ENCODE results near the gene MISP.

Gene MISP

GRCh38 chr19:803686-804418, 52.9 kb downstream of the MISP start:
- TF ChIP-seq, protein P1, sequence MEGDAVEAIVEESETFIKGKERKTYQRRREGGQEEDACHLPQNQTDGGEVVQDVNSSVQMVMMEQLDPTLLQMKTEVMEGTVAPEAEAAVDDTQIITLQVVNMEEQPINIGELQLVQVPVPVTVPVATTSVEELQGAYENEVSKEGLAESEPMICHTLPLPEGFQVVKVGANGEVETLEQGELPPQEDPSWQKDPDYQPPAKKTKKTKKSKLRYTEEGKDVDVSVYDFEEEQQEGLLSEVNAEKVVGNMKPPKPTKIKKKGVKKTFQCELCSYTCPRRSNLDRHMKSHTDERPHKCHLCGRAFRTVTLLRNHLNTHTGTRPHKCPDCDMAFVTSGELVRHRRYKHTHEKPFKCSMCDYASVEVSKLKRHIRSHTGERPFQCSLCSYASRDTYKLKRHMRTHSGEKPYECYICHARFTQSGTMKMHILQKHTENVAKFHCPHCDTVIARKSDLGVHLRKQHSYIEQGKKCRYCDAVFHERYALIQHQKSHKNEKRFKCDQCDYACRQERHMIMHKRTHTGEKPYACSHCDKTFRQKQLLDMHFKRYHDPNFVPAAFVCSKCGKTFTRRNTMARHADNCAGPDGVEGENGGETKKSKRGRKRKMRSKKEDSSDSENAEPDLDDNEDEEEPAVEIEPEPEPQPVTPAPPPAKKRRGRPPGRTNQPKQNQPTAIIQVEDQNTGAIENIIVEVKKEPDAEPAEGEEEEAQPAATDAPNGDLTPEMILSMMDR (IDR thresholded peaks at IDR 0.05; ENCODE audit: low read depth, low read length): no peak
- H3K4me3 ChIP-seq (ENCODE audit: low read depth, low read length): no peak overlapping the region

DNA sequence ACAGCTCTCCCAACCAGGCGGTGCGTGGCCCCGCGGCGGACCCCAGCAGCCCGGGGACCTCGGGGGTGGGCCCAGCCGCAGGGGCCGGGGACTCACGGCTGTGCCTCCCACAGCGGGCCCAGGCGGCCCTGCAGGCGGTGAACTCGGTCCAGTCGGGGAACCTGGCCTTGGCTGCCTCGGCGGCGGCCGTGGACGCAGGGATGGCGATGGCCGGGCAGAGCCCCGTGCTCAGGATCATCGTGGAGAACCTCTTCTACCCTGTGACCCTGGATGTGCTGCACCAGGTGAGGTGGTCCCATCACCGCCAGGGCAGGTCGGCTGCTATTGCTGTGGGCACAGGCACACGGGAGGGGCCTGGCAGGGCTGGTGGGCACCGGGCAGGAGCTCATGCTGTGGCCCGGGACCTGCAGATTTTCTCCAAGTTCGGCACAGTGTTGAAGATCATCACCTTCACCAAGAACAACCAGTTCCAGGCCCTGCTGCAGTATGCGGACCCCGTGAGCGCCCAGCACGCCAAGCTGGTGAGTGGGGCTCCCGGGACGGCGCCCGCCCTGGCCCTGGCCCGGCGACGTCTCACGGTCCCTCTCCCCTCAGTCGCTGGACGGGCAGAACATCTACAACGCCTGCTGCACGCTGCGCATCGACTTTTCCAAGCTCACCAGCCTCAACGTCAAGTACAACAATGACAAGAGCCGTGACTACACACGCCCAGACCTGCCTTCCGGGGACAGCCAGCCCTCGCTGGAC, 53.7 kb downstream of the MISP start:
- TF ChIP-seq, protein P1 (IDR thresholded peaks at IDR 0.05; ENCODE audit: low read depth, low read length): no peak
- no peak overlapping the region for H3K4me3 ChIP-seq (ENCODE audit: low read depth, low read length)

DNA sequence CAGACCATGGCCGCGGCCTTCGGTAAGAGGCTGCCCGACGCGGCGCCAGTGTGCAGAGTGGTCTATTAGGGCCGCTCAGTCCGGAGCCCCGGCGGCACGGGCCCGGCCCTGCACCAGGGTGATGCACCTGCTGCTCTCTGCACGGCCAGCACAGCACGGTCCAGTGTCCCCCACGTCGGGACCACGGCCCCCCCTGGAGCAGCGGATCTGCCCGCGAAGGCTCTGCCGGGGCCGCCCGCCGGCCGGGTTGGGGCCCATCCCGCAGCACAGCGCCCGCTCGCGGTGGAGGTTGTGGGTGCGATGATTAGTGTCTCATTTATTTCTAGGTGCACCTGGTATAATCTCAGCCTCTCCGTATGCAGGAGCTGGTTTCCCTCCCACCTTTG, 54.2 kb downstream of the MISP start:
- H3K4me3 ChIP-seq (ENCODE audit: low read depth, low read length): no peak overlapping the region

GRCh38 chr19:805600-806550, 55.0 kb downstream of the MISP start:
- TF ChIP-seq, protein P1 (IDR thresholded peaks at IDR 0.05; ENCODE audit: low read depth, low read length): no peak
- no peak overlapping the region for H3K4me3 ChIP-seq (ENCODE audit: low read depth, low read length)

More for the DNA sequence above, 54.2 kb downstream of the MISP start:
- TF ChIP-seq, protein P1 (IDR thresholded peaks at IDR 0.05; ENCODE audit: low read depth, low read length): no peak

- TF ChIP-seq, protein P1 (IDR thresholded peaks at IDR 0.05; ENCODE audit: low read depth, low read length): no peak
- no peak overlapping the region for H3K4me3 ChIP-seq (ENCODE audit: low read depth, low read length)
Observed at GRCh38 chr19:806815-807421, 56.0 kb downstream of the MISP start.

DNA sequence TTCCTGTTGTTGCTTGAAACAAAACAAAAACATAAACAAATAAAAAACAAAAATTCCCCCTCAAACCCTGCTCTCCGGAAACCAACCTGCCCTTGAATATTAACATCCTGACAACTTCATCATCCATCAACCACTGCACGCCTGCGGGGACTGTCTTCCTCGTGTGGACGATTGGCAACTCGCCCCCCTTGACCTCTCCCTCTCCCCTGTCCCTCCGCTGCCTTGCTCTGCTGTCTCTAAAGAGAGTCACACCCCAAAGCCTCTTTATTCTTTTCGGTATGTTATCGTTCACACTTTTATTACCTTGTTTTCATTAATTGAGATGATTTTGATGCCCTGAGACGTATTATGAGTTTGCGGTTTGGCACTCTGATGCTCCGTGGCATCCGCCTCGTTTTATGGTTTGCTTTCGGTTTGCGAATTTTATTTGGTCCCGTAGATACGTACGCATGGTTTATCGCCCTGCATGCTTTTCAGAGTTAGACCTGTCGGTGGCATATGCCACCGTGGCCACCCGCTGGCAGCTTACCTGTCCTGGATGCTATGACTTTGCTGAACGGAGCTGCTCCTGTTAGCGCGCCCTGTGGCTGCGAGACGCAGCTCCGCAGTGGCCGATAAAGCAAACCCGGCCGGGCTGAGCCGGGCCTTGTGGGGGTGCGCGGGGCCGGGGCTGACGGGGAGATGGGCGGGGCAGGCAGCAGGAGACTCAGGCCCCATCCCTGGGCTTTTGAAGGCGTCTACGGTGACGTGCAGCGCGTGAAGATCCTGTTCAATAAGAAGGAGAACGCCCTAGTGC, 56.9 kb downstream of the MISP start:
- TF ChIP-seq, protein P1 (IDR thresholded peaks at IDR 0.05; ENCODE audit: low read depth, low read length): no peak
- H3K4me3 ChIP-seq (ENCODE audit: low read depth, low read length): no peak overlapping the region

Measured in WI38 (cell line).